GM19395 (cell line): Measurements from ENCODE around the gene MLN.

Experiments used
- ATAC-seq: cut with Tn5 transposase; IDR thresholded peaks from one replicate; pipeline ENCODE4 v1.9.1; 2021; ENCODE audit warnings: mild to moderate bottlenecking, moderate library complexity; ENCODE audit not compliant: unreplicated experiment

MLN gene

DNA sequence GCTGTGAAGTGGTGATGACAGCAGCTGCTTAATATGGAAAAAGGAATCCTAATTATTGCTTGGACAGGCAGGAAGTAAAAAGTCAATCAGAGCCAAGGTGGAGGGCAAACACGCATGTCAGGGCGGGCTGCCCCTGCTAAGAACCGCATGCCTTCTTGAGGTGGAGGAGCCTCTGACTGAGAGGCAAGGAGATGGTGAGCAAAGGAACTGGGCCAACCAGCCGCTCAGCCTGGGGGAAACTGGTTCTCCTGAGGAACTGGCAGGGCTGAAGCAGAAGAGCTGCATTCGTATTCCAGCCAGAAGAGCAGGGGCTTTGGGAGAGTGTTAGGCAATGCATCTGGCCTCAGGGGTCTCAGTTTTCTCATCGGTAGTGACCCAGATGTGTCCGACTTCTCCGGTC, 13.1 kb upstream of the MLN start:
- no peak for ATAC-seq

- ATAC-seq: no peak
Measured at GRCh38 chr6:33815854-33816253, 12.1 kb upstream of the MLN start.

GRCh38 chr6:33813990-33814985, 10.5 kb upstream of the MLN start:
- ATAC-seq: no peak

DNA sequence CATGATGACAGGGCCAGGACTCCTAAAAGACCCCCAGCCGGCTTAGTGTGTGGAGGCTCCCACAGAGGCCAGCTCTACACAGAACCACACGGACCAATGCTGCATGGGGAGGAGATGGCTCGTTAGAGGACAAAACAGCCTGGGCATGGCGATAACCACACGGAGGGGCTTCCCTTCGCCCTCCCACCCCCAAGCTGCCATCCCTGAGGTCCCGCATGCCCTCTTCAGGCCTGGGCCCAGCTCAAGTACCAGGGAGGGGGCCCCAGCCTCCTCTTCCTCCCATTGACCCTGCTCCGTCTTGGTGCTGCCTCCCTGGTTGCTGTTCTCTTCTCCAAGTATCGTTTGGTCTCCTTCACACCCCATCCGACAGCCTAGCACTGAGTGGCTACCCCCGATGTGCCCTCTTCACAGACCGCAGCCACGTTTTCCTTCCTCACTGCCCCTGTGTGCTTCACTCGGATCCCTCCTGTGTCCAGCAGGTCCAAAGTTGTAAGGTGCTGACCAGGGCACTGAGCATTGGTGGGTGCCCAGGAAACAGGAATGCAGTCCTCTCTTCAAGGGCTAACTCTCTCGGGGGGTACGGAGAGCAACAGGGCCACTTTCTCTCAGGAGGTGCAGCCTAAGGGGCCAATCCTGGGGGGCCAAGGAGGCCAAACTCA, 9.6 kb upstream of the MLN start:
- ATAC-seq: no peak

DNA sequence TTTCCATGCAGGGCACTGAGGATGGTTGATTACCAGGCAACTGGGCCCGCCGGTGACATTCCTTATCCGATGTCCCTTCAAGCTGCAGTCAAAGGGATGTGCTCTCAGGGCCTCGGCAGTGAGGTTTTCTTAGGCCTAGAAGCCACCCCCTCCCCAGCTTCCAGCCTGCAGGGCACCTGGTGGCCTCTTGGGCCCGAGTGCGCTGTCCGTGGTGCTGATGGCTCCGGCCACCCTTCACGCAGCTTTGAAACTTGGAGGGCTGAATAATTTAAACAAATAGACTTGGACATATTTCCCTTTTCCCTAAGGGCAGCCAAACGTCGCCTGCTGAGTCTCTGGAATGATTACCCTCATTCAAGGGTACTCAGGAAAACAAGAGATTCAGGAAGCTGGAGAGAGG, 8.9 kb upstream of the MLN start:
- ATAC-seq: no peak

DNA sequence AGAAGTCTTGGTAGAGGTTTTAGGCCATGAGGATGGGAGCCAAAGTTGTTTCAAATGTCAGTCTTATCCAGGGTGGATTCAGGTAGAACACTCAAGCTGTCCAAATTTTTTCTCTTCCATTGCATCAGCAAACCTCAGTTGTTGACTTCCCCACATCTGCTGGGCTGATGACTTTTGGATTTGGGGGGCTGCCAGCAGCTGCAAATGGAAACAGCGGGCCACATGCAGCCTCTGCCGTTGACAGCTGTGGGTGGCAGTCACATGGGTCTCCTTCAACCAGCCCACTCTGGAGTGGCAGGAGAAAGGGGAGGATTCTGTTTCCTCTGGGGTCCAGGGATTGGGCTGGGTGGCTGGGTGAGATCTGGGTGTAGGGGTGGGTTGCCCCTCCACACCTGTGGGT, 5.8 kb upstream of the MLN start:
- ATAC-seq: no peak

DNA sequence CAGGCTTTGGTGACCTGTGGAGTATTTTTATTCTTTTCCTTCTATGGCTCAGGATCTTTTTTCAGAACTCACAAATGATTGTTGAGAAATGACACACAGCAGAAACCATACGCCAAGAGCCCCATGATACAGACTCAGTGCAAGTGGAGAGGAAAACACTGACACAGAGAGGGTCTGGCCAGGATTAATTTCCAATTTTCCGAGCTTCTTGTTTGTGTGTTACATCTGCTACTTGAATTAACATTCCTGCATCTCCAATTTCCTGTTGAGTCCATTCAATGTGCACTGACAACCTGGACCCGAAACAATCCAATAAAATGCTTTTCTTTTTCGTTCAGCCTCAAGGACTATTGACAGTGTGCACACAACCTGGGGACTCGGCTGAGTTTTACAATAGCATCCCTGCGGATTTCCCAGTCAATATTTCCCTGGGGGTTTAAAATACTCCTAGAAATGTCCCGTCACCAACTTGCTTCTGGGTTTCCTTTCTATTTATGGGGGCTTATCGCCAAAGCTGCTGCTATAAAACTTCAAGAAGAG, 4.9 kb upstream of the MLN start:
- ATAC-seq: no peak

DNA sequence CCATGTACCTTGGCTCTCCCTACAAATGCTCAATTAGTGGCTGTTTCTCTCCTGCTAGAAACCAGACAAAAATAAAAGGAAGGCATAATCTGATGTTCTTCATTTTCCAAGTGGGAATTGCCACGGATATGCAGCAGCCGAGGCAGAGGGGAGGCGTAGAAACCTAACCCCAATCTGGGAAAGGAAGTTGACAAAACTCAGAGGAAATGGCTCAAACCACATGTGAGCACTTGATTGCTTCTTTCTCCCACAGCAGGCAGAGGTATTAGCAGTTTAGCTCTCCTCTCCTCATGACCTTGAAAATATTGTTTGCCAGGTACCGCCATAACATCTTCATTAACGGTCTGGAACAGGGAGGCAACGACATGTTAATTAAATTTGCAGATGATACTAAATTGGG, 3.8 kb upstream of the MLN start:
- no peak for ATAC-seq

- no peak for ATAC-seq
Measured at GRCh38 chr6:33806841-33807240, 3.0 kb upstream of the MLN start.

- ATAC-seq: no peak
Measured at GRCh38 chr6:33802186-33802958, 1.4 kb downstream of the MLN start.

DNA sequence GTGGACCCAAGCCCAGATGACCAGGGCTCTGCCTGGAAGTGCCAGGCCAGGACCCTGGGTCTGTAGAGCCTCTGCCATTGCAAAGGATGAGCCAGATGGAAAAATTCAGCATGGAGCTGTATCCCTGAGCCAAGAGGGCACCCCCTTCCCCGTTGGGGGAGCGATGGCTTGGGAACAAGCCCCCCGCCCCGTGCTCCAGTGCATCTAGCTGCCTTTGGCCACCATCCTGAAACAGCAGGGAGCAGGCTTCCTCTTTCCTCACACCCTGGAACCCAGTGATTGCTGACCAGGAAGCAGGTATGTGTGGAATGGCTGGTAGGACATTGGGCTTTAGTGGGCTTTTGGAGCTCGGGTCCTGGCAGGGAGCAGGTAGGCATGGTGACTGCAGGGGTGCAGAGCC, 2.2 kb downstream of the MLN start:
- no peak for ATAC-seq

- ATAC-seq: no peak
Measured at GRCh38 chr6:33800248-33800969, 3.4 kb downstream of the MLN start.

DNA sequence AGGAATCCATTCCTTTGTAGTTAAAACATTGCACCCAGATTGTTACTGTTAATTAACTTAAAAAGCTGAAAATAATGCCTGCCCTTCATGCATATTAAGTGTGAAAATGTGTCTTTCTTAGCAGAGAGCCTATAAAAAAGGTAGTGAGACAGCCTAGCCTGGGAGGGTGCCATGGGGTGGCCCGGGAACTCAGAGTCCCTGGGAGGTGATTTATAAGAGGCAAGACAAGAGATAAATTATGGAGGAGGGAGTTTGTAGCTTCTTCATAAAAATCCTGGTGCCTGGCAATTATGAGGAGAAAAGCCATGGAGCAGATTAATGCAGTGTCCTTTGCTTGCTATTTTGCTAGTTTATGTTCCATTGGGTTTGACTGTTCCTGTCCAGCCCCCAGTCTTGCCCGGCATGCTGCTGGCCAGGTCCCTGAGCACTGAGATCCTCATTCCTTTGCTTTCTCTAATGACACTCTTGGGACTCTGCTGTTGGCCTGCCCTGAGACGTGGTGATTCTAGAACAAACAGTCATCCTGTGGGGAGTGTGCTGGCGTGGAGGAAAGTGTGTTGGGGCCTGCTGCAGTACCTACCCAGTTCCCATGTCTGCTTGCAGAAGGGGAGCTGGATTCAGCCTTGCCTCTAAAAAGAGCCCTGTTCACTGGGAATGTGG, 4.2 kb downstream of the MLN start:
- no peak for ATAC-seq

DNA sequence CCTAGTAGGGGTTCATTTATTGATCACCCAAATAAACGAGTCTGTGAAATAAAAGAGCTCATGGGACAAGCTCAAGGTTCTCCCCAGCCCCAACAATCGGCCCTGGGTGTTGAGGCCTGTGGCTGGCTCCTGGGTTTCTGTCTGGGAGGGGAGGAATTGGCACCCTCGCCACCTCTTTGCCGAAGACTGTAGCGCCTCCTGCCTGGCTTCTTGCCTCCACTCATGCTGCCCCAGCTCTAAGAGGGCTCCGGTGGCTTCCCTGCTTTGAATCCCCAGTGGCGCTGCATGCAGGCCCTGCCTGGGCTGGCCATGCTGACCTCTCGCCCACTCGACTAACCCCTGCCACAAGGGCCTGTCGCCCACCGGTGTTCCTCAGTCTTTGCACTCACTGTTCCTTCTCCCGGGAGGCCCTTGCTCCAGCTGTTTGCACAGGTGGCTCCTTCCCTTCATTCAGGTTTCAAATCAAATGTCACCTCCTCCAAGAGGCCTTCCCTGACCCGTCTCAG, 5.4 kb downstream of the MLN start:
- no peak for ATAC-seq

- no peak for ATAC-seq
Measured at GRCh38 chr6:33797626-33798342, 6.0 kb downstream of the MLN start.

DNA sequence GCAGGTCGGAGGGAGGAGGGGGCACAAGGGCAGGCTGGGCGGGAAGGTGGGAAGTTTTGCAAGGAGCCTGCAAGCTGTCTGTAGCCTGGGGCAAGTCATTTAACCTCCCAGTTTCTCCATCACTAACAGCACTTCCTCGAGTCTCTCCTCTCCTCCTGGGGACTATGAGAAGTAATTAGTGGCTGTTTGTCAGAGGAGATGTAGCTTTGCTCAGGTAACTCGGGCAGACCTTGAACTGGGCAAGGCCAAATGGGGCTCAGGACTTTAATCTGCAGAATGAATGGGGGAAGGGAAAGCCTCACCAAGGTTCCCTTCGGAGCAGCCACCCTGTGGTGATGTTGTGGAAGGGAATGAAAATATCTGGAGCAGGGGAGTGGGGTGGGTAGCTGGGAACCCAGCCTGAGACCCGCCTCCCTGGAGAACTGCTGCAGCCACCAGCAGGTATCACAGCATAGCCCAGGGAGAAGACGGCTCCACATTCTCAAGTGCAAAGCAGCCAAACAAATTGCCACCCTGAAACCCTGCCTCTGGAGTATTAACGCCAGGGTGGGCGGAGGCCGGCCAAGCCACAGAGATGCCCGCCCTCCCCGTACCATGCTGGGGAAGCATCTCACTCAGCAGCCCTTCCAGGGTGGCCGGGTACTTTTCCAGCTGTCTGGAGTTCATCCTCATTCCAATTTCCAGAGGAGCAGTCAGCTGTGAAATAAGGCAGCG, 8.7 kb downstream of the MLN start:
- no peak for ATAC-seq

- no peak for ATAC-seq
Measured at GRCh38 chr6:33792981-33793380, 10.8 kb downstream of the MLN start.

GRCh38 chr6:33791620-33792019, 12.2 kb downstream of the MLN start:
- no peak for ATAC-seq

DNA sequence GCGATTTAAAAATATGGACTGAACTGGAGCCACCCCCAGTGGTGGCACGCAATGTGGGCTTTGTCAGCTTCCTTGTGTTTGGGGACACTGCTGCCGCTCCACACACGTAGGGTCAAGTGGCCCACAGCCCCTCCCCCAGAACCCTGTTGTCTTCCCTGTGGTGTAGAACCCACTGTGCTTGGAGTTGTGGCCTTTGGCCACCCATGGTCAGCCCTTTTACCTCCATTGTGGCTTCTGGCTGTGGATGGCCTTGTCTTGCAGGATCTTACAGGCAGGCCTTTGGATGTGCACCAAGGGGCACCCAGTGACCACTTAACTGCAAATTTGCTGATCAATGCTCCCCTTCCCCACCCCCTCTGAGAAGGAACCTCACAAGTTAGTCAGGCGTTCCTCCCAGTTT, 12.9 kb downstream of the MLN start:
- ATAC-seq: no peak
